ENCODE results near the gene CDK7. TPM values are rescaled to one million over a fixed set of nuclear protein-coding genes. Genes with fewer than 3 reads are reported as not detected.
A peak's percentile ranks its signal among the peaks of the same experiment; 100 is the strongest.
"Not testable (repeated sequence)": the region's sequence is repeated elsewhere in the genome, so short reads cannot be mapped to it uniquely, and the experiment has no call there.

Gene CDK7
- total RNA-seq, 2 donors from 2014 or later, result 4.0 to 14.5 TPM

- no peaks in the 10 kb centered on the region for H3K36me3 ChIP-seq (replicated peaks in 1 of 2; ENCODE audit: insufficient read depth in 1 of 2, low read depth in 2 of 2)
- no peak for TF ChIP-seq POLR2A (IDR thresholded peaks at IDR 0.05)
- TF ChIP-seq CTCF (IDR thresholded peaks at IDR 0.05), result no peak
- H3K27me3 ChIP-seq, result no peaks in the 10 kb centered on the region
- H3K9me3 ChIP-seq, result no peaks in the 10 kb centered on the region
- WGBS, 2 donors, result 88 to 96% methylated on average over 4 of the region's 4 CpGs
- ATAC-seq, result no peak
- no peak overlapping the region for H3K4me3 ChIP-seq
- DNase-seq, result no peak
- no peak overlapping the region for H3K27ac ChIP-seq
- H3K4me1 ChIP-seq, result peaks cover under 1% of the 10 kb centered on the region
- intact Hi-C loops (cut with DNase I), result no loop called here
These were observed 21.0 kb upstream of the CDK7 start for GRCh38 chr5:69213513-69214215.

- ATAC-seq (no peak), DNase-seq (no peak)
- TF ChIP-seq CTCF (IDR thresholded peaks at IDR 0.05) (no peak), POLR2A (IDR thresholded peaks at IDR 0.05) (no peak)
- 30 to 34% methylated on average over 6 of the region's 6 CpGs for WGBS, 2 donors
- Histone ChIP-seq H3K4me1 (peaks cover 7% of the 10 kb centered on the region), H3K4me3 (peak overlapping the region; percentile 89 to 97), H3K36me3 (replicated peaks in 1 of 2; ENCODE audit: insufficient read depth in 1 of 2, low read depth in 2 of 2) (no peaks in the 10 kb centered on the region), H3K27ac (peak overlapping the region in 2 of 4 donors; percentile 86 to 98), H3K27me3 (no peaks in the 10 kb centered on the region), H3K9me3 (no peaks in the 10 kb centered on the region)
- intact Hi-C loops (cut with DNase I), result no loop called here
These were observed 17.6 kb upstream of the CDK7 start for GRCh38 chr5:69217151-69217511.

GRCh38 chr5:69217548-69218526, 16.8 kb upstream of the CDK7 start:
- 0% methylated on average over 52 to 73 of the region's 73 CpGs for WGBS, 2 donors
- peak overlapping the region; percentile 86 to 98 (median 96) for H3K27ac ChIP-seq
- intact Hi-C loops (cut with DNase I), result no loop called here
- peaks cover 7% of the 10 kb centered on the region for H3K4me1 ChIP-seq
- no peaks in the 10 kb centered on the region for H3K36me3 ChIP-seq (replicated peaks in 1 of 2; ENCODE audit: insufficient read depth in 1 of 2, low read depth in 2 of 2)
- H3K27me3 ChIP-seq, result no peaks in the 10 kb centered on the region
- H3K9me3 ChIP-seq, result no peaks in the 10 kb centered on the region
- ATAC-seq (peak; percentile 98), DNase-seq (peak; percentile 97 to 99 (median 98))
- TF ChIP-seq CTCF (IDR thresholded peaks at IDR 0.05) (peak in 5 of 7 experiments; percentile 19 to 57 (median 46)), POLR2A (IDR thresholded peaks at IDR 0.05) (peak; percentile 75 to 91 (median 91))
- H3K4me3 ChIP-seq, result peak overlapping the region; percentile 89 to 97

GRCh38 chr5:69219939-69220338, 14.7 kb upstream of the CDK7 start:
- ATAC-seq (no peak), DNase-seq (no peak)
- H3K4me3 ChIP-seq, result no peak overlapping the region
- H3K27me3 ChIP-seq, result no peaks in the 10 kb centered on the region
- H3K36me3 ChIP-seq (replicated peaks in 1 of 2; ENCODE audit: insufficient read depth in 1 of 2, low read depth in 2 of 2), result no peaks in the 10 kb centered on the region
- H3K9me3 ChIP-seq, result no peaks in the 10 kb centered on the region
- no peak overlapping the region for H3K27ac ChIP-seq
- intact Hi-C loops (cut with DNase I), result no loop called here
- no peak for TF ChIP-seq POLR2A (IDR thresholded peaks at IDR 0.05)
- no peak for TF ChIP-seq CTCF (IDR thresholded peaks at IDR 0.05)
- H3K4me1 ChIP-seq, result peaks cover 7% of the 10 kb centered on the region

GRCh38 chr5:69220371-69220770, 14.3 kb upstream of the CDK7 start:
- ATAC-seq; H3K27me3 ChIP-seq; DNase-seq; H3K9me3 ChIP-seq; H3K4me1 ChIP-seq; intact Hi-C loops (cut with DNase I); H3K4me3 ChIP-seq; H3K36me3 ChIP-seq (replicated peaks in 1 of 2; ENCODE audit: insufficient read depth in 1 of 2, low read depth in 2 of 2); H3K27ac ChIP-seq: not testable (repeated sequence)
- 90 to 91% methylated on average over 10 to 18 of the region's 18 CpGs for WGBS, 2 donors

- H3K27ac ChIP-seq; DNase-seq; ATAC-seq; H3K9me3 ChIP-seq; intact Hi-C loops (cut with DNase I); H3K4me1 ChIP-seq; H3K27me3 ChIP-seq; H3K36me3 ChIP-seq (replicated peaks in 1 of 2; ENCODE audit: insufficient read depth in 1 of 2, low read depth in 2 of 2); H3K4me3 ChIP-seq: not testable (repeated sequence)
- WGBS, 2 donors, result 66 to 67% methylated on average over 9 of the region's 9 CpGs
These were observed 13.9 kb upstream of the CDK7 start for GRCh38 chr5:69220833-69221232.
